SH-SY5Y (cell line): ENCODE measurements around the gene DMD.

ENCODE experiments used
- GATA2 ChIP-seq: IDR thresholded peaks from 2 replicates; pipeline ENCODE4 v1.6.1; 2011; ENCODE audit warnings: mild to moderate bottlenecking, low read depth, low read length
- GATA3 ChIP-seq: IDR thresholded peaks from 2 replicates; pipeline ENCODE4 v1.6.1; 2011; ENCODE audit warnings: low read depth, mild to moderate bottlenecking, low read length, moderate library complexity

DNA sequence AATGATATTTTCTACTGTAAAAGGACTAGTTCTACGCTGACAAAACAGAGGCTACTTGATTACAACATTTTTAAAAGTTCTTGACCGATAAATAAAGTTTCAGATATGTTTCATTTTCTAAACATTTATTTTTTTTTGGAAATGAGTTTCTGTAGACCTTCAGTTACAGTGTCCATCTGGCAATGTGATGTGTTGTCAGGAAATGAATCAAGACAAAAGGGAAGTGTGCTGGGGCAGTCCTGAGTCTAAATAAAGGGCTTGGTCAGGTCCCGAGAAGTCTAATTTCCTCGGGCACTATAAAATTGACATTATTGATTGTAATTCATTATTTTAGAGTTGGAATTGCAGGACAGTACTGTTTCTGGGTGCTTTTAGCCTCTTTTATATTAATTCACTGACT lies 2082.5 kb downstream of the DMD start:
- TF ChIP-seq GATA3 (no peak), GATA2 (no peak)
